ENCODE results near the gene LDLRAD3.

LDLRAD3 gene

GRCh38 chr11:36254713-36255112 is 310.9 kb downstream of the LDLRAD3 start:
- peak; percentile 64 for DNase-seq

GRCh38 chr11:36257351-36257750 is 313.5 kb downstream of the LDLRAD3 start:
- DNase-seq: peak; percentile 69

GRCh38 chr11:36258730-36259360 is 315.0 kb downstream of the LDLRAD3 start:
- DNase-seq: peak; percentile 58

- DNase-seq: no peak
These were observed 317.2 kb downstream of the LDLRAD3 start for GRCh38 chr11:36261094-36261493.

GRCh38 chr11:36264011-36264972 is 320.4 kb downstream of the LDLRAD3 start:
- DNase-seq: no peak

GRCh38 chr11:36264973-36265344 is 321.1 kb downstream of the LDLRAD3 start:
- no peak for DNase-seq

GRCh38 chr11:36265793-36266628 is 322.1 kb downstream of the LDLRAD3 start:
- peak; percentile 18 for DNase-seq

GRCh38 chr11:36266767-36267166 is 322.9 kb downstream of the LDLRAD3 start:
- DNase-seq: no peak

- no peak for DNase-seq
These were observed 324.6 kb downstream of the LDLRAD3 start for GRCh38 chr11:36268337-36268985.

- no peak for DNase-seq
These were observed 326.8 kb downstream of the LDLRAD3 start for GRCh38 chr11:36270701-36271100.

GRCh38 chr11:36271794-36272407 is 328.0 kb downstream of the LDLRAD3 start:
- no peak for DNase-seq

GRCh38 chr11:36273110-36273509 is 329.2 kb downstream of the LDLRAD3 start:
- no peak for DNase-seq

- no peak for DNase-seq
These were observed 330.6 kb downstream of the LDLRAD3 start for GRCh38 chr11:36274414-36274813.

- DNase-seq: no peak
These were observed 334.8 kb downstream of the LDLRAD3 start for GRCh38 chr11:36278531-36279282.

- DNase-seq: no peak
These were observed 336.7 kb downstream of the LDLRAD3 start for GRCh38 chr11:36280531-36280930.

Measured in NCI-H226 (cell line).